ENCODE measurements around the gene PLD1. TPM values are rescaled to one million over a fixed set of nuclear protein-coding genes. Genes with fewer than 3 reads are reported as not detected.

PLD1 gene
- total and polyA plus RNA-seq, 2 of the 8 experiments (the other 6 are each of a cell fraction or from before 2014, with no cell fraction given) = 1.2 to 2.6 TPM

DNA sequence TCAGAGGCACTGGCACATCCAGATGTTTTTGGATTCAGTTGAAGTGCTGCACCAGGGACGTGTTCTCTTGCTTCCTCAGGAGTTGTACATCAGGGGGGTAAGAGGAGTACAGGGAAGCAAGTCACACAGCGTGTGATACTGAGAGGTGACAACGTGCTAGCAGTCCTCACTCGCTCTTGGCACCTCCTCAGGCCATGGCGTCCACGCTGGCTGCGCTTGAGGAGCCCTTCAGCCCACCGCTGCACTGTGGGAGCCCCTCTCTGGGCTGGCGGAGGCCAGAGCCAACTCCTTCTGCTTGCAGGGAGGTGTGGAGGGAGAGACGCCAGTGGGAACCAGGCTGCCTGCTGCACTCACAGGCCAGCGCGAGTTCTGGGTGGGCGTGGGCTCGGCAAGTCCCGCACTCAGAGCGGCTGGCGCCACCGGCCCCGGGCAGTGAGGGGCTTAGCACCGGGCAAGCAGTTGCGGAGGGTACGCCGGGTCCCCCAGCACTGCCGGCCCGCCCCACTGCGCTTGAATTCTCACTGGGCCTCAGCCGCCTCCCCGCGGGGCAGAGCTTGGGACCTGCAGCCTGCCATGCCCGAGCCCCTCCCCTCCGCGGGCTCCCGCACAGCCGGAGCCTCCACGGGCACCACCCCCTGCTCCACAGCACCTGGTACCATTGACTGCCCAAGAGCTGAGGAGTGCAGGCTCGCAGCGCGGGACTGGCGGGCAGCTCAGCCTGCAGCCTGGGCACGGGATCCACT, 64.5 kb downstream of the PLD1 start (continued):
- TF ChIP-seq CBX8 (IDR thresholded peaks at IDR 0.05; ENCODE audit: borderline replicate concordance, low read depth, low read length) (no peak), PHF8 (conservative IDR thresholded peaks at IDR 0.05; ENCODE audit: low read depth, low read length) (no peak), EGR1 (IDR thresholded peaks at IDR 0.05; ENCODE audit: borderline replicate concordance, low read depth, low read length) (no peak), EP300 (IDR thresholded peaks at IDR 0.05; ENCODE audit: borderline replicate concordance in 1 of 2, low read depth in 2 of 2, low read length in 2 of 2) (no peak)

Measured in H1 (cell line).